ENCODE data around the gene SGF29.

SGF29 gene

GRCh38 chr16:28531777-28532744, 21.7 kb upstream of the SGF29 start:
- DNase-seq, result no peak
- H3K4me3 ChIP-seq (ENCODE audit: low read depth, low read length), result no peak overlapping the region
- H3K36me3 ChIP-seq, result no peaks in the 10 kb centered on the region
- no peak for TF ChIP-seq CTCF (IDR thresholded peaks at IDR 0.05; ENCODE audit: low read depth, low read length)
- H3K27me3 ChIP-seq (ENCODE audit: insufficient read depth, low read depth, severe bottlenecking), result no peaks in the 10 kb centered on the region
- no peak overlapping the region for H3K27ac ChIP-seq
- H3K9me3 ChIP-seq (ENCODE audit: severe bottlenecking), result no peaks in the 10 kb centered on the region

GRCh38 chr16:28532940-28533647, 20.6 kb upstream of the SGF29 start:
- H3K27ac ChIP-seq, result no peak overlapping the region
- TF ChIP-seq CTCF (IDR thresholded peaks at IDR 0.05; ENCODE audit: low read depth, low read length), result no peak

GRCh38 chr16:28534542-28535373, 19.0 kb upstream of the SGF29 start:
- Histone ChIP-seq H3K27me3 (ENCODE audit: insufficient read depth, low read depth, severe bottlenecking) (no peaks in the 10 kb centered on the region), H3K27ac (no peak overlapping the region), H3K36me3 (no peaks in the 10 kb centered on the region), H3K4me3 (ENCODE audit: low read depth, low read length) (no peak overlapping the region), H3K9me3 (ENCODE audit: severe bottlenecking) (no peaks in the 10 kb centered on the region)
- TF ChIP-seq CTCF (IDR thresholded peaks at IDR 0.05; ENCODE audit: low read depth, low read length), result no peak
- DNase-seq, result no peak

More at GRCh38 chr16:28532940-28533647, 20.6 kb upstream of the SGF29 start:
- Histone ChIP-seq H3K27me3 (ENCODE audit: insufficient read depth, low read depth, severe bottlenecking) (no peaks in the 10 kb centered on the region), H3K36me3 (no peaks in the 10 kb centered on the region), H3K9me3 (ENCODE audit: severe bottlenecking) (no peaks in the 10 kb centered on the region), H3K4me3 (ENCODE audit: low read depth, low read length) (no peak overlapping the region)
- DNase-seq, result no peak

GRCh38 chr16:28537076-28537475, 16.6 kb upstream of the SGF29 start:
- H3K36me3 ChIP-seq, result no peaks in the 10 kb centered on the region
- DNase-seq, result no peak
- no peak for TF ChIP-seq CTCF (IDR thresholded peaks at IDR 0.05; ENCODE audit: low read depth, low read length)
- no peak overlapping the region for H3K4me3 ChIP-seq (ENCODE audit: low read depth, low read length)
- no peak overlapping the region for H3K27ac ChIP-seq
- H3K9me3 ChIP-seq (ENCODE audit: severe bottlenecking), result no peaks in the 10 kb centered on the region
- no peaks in the 10 kb centered on the region for H3K27me3 ChIP-seq (ENCODE audit: insufficient read depth, low read depth, severe bottlenecking)

- Histone ChIP-seq H3K4me3 (ENCODE audit: low read depth, low read length) (no peak overlapping the region), H3K36me3 (no peaks in the 10 kb centered on the region), H3K27me3 (ENCODE audit: insufficient read depth, low read depth, severe bottlenecking) (no peaks in the 10 kb centered on the region), H3K27ac (no peak overlapping the region), H3K9me3 (ENCODE audit: severe bottlenecking) (no peaks in the 10 kb centered on the region)
- no peak for DNase-seq
- no peak for TF ChIP-seq CTCF (IDR thresholded peaks at IDR 0.05; ENCODE audit: low read depth, low read length)
Observed at GRCh38 chr16:28537964-28538732, 15.6 kb upstream of the SGF29 start.
